Suprapubic skin (tissue), 4 donors: ENCODE data around the gene DIO2.

Experiments
- CTCF ChIP-seq, 2 donors: fragments of 200-600 bp in 1 of 2; fragments of 450-650 bp in 1 of 2; sonication (generic) in 1 of 2; IDR thresholded peaks; one replicate each; pipeline ENCODE4 v1.5.1; 2016 to 2019; ENCODE audit warnings: antibody characterized with exemption in 2 of 2, mild to moderate bottlenecking in 1 of 2, moderate library complexity in 1 of 2
- POLR2A ChIP-seq, 2 donors: fragments of 450-650 bp; IDR thresholded peaks; one replicate each; pipeline ENCODE4 v1.6.1; 2017; ENCODE audit warnings: antibody characterized with exemption in 2 of 2, mild to moderate bottlenecking in 2 of 2, moderate library complexity in 2 of 2
- POLR2AphosphoS5 ChIP-seq, 3 donors: sonication (generic); formaldehyde crosslinking; IDR thresholded peaks; one replicate each; pipeline ENCODE4 v1.6.1; 2017; ENCODE audit warnings: antibody characterized with exemption in 3 of 3

GRCh38 chr14:80172375-80173051 is 38.8 kb downstream of the DIO2 start:
- TF ChIP-seq POLR2AphosphoS5 (IDR thresholded peaks at IDR 0.05) (no peak), POLR2A (IDR thresholded peaks at IDR 0.05) (no peak), CTCF (IDR thresholded peaks at IDR 0.05) (no peak)
